ENCODE results near the gene AP3S2. TPM values are rescaled to one million over a fixed set of nuclear protein-coding genes. Genes with fewer than 3 reads are reported as not detected.
"Not testable (repeated sequence)": the region's sequence is repeated elsewhere in the genome, so short reads cannot be mapped to it uniquely, and the experiment has no call there.

The AP3S2 gene
- total RNA-seq, 2 donors from 2014 or later = 54.0 to 59.3 TPM

- intact Hi-C loops (cut with DNase I, micrococcal nuclease) = no loop called here
- ATAC-seq = no peak
These were observed 13.5 kb upstream of the AP3S2 start for GRCh38 chr15:89907289-89907688.

DNA sequence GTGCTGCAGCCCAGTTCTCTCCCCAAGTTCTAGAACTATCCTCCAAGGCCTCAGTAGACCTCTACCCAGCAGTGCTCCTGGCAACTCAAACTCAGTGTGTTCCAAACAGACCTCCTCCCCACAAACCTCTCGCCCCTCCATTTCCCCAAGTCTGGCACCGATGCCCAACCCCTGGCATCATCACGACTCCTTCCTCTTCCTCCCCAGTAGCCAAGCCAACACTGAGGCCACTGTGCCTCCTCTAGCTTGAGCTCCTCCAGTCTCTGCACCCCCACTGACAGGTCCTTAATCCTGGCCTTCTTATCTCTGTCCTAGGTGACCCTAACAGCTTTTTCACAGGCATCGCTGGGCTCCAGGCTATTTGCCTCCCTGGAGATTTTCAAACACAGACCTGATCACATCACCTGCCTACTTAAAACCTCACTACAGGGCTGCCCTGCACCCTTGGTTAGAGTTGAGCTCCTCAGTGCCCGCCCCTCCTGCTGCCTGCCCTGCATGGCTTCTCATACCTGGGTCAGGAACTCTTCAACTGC lies 12.1 kb upstream of the AP3S2 start:
- intact Hi-C loops (cut with DNase I, micrococcal nuclease) = no loop called here
- ATAC-seq = no peak
- no peak for DNase-seq

More at GRCh38 chr15:89907289-89907688, 13.5 kb upstream of the AP3S2 start:
- no peak for DNase-seq

GRCh38 chr15:89904519-89904918 lies 10.7 kb upstream of the AP3S2 start:
- ATAC-seq (peak; percentile 49), DNase-seq (no peak)
- intact Hi-C loops (cut with DNase I, micrococcal nuclease) = no loop called here

GRCh38 chr15:89903858-89904130 lies 10.0 kb upstream of the AP3S2 start:
- intact Hi-C loops (cut with DNase I, micrococcal nuclease) = no loop called here
- ATAC-seq (no peak), DNase-seq (no peak)

GRCh38 chr15:89903015-89903857 lies 9.4 kb upstream of the AP3S2 start:
- DNase-seq = no peak
- no peak for ATAC-seq
- intact Hi-C loops (cut with DNase I, micrococcal nuclease) = no loop called here

GRCh38 chr15:89900849-89901248 lies 7.1 kb upstream of the AP3S2 start:
- no peak for ATAC-seq
- intact Hi-C loops (cut with DNase I, micrococcal nuclease) = no loop called here

DNA sequence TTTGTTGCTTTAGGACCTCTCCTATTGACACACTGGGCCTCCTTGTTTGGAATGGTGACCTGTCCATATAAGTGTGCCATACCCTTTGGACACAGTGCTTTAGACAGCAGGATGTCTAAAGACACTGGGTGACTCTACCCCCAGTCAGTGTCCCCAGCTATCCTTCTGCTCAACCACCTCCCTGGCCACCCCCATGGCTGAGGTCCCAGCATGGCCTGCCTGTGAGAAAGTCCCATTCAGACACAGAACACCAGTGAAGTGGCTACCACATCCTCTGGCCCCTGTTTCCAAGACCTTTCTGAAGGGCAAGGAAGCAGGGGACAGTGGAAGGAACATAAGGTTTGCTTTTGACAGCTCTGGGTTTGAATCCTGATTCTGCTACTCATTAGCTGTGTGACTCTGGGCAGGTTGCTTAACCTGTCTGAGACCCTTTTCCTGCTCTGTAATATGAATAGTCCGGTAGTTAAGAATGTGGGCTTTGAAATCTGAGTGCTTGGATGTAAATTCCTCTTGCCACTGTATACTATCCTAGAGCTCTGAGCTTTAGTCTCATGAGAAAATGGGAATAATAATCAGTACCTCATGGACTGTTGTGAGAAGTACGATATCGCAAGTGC lies 6.3 kb upstream of the AP3S2 start:
- intact Hi-C loops (cut with DNase I, micrococcal nuclease) = loop anchor here in 1 of 2 donors (10.0 kb wide), 1 partner anchor 175 kb away; no protein-coding TSS in a partner anchor
- DNase-seq = no peak
- peak; percentile 21 for ATAC-seq

More at GRCh38 chr15:89900849-89901248, 7.1 kb upstream of the AP3S2 start:
- DNase-seq = no peak

DNA sequence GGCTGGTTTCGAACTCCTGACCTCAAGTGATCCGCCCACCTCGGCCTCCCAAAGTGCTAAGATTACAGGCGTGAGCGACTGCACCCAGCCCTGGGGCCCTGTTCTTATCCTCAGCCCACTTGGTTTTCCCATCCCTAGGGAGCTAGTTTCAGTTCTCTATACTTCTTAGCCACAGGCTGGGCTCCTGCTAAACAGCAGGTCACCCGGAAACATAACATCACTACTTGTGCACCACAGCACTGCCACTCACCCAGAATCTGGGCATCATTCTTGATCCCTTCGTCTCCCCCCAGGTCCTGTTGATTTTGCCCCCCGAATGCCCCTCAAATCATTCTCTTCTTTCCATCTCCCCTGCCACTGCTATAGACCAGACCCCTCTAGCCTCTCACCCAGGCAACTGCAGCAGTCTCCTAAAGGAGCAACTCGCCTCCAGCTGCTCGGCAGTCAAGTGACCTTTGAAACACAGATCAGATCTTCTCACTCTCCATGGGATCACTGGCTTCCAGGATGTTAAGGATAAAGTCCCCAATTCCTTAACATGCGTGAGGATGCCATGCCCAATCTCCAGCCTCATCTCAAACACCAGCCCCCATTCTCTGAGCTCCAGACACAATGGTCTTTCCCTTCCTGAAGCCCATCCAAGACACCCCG lies 5.6 kb upstream of the AP3S2 start:
- DNase-seq = no peak
- intact Hi-C loops (cut with DNase I, micrococcal nuclease) = loop anchor here in 1 of 2 donors (10.0 kb wide), 1 partner anchor 175 kb away; no protein-coding TSS in a partner anchor
- peak; percentile 51 for ATAC-seq

DNA sequence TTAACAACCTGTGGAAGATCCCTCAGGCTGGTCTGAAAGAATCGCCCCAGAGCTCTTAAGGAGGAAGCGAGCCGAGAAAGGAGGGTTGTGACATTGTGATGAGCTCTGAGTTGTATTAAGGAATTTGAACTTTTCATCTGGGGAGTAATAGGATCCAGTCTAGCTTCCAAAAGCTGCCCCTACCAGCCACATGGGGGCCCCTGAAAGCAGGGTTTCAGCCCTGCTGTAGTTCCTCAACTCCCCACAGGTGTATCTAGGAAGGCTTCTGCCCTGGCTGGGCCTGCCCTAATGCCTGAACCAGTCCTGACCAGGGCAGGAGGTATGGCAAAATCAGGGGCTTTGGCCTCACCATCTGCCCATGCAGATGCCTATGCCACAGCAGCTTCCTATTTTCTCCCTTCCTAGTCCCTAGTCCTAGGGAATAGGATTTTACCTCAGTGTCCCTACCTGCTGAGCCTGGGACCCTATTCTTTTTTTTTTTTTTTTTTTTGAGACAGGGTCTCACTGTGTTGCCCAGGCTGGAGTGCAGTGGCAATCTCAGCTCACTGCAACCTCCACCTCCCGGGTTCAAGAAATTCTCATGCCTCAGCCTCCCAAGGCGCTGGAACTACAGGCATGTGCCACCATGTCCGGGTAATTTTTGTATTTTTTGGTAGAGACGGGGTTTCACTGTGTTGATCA lies 5.0 kb upstream of the AP3S2 start:
- ATAC-seq (peak; percentile 57), DNase-seq (peak in 1 of 2 donors; percentile 55)
- intact Hi-C loops (cut with DNase I, micrococcal nuclease) = loop anchor here in 1 of 2 donors (10.0 kb wide), 1 partner anchor 176 kb away; no protein-coding TSS in a partner anchor

- DNase-seq (no peak), ATAC-seq (no peak)
- intact Hi-C loops (cut with DNase I, micrococcal nuclease) = loop anchor here in 1 of 2 donors (10.0 kb wide), 1 partner anchor 177 kb away; no protein-coding TSS in a partner anchor
These were observed 4.4 kb upstream of the AP3S2 start for GRCh38 chr15:89898146-89898545.

DNA sequence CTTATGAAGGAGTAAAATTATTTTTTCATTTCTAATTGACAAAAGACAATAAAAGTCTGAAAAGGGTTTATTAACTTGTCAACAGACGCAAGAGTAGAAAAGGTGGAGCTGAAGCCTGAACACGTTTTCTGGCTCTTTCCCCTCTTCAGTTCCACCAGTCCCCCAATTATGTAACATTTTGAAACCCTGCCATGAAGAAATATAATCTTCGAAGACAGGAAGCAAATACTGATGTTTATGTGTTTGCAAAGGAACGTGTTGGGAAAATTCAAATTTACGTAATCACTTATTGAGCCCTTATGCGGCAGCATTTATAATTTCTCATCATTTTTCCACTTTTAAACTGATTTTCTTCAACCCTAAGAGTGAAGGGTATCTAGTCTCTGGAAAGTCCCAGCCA lies 767 bp downstream of the AP3S2 start:
- DNase-seq (no peak), ATAC-seq (no peak)
- intact Hi-C loops (cut with DNase I, micrococcal nuclease) = loop anchor here in 1 of 2 donors (10.0 kb wide), 1 partner anchor 182 kb away; no protein-coding TSS in a partner anchor

DNA sequence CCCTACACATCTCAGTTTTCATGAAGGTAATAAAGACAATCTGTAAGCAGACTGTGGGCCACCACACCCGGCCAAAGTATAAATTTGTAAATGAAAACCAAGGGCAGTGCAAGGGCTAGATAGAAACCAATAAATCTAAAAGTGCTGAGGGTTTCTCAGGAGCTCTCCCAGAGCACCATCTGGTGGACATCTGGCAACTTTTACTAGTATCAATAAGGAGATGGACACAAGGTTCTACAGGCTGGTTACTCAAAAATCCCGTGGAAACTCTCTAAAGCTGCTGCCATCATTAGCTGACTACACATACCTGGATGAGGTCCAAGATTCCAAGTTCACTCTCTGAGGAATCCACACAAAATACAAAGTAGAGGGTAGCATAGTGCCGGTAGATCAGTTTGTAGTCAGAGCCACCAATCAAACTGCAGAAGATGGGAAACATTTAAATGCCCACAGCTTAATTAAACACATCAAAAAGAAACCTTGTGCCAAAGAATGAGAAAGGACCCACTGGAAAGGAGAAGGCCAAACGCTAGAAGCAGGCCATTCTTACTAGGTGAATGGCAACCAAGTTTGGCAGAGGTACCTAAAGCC lies 5.5 kb downstream of the AP3S2 start:
- intact Hi-C loops (cut with DNase I, micrococcal nuclease) = no loop called here
- ATAC-seq (peak; percentile 90), DNase-seq (peak in 1 of 2 donors; percentile 48)

DNA sequence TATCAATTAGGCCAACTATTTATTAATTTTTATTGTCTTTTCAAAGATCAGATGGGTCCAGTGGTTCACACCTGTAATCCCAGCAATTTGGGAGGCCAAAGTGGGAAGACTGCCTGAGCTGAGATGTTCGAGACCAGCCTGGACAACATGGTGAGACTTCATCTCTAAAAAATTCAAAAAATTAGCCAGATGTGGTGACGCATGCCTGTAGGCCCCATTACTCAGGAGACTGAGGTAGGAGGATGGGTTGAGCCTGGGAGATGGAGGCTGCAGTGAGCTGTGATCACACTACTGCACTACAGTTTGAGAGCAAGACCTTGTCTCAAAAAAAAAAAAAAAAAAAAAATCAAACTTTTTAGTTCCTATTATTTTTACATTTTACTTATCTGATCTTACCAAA lies 8.2 kb downstream of the AP3S2 start:
- intact Hi-C loops (cut with DNase I, micrococcal nuclease) = no loop called here
- ATAC-seq = no peak

GRCh38 chr15:89885179-89885578 lies 8.6 kb downstream of the AP3S2 start:
- intact Hi-C loops (cut with DNase I, micrococcal nuclease); DNase-seq; ATAC-seq: not testable (repeated sequence)

More for the DNA sequence above, 8.2 kb downstream of the AP3S2 start:
- DNase-seq = no peak

DNA sequence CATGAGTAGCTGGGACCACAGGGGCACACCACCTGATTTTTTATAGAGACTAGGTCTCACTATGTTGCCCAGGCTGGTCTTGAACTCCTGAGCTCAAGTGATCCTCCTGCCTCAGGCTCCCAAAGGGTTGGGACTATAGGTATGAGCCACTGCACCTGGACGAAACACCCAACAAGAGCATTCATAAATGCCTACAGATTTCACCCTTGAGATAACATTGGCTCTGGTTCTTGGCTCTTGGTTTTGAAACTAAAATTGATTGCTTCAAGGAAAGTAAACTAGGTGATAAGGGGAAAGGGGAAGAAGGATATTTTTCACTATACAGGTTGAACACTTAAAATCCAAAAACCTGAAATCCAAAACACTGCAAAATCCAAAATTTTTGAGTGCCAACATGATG lies 10.3 kb downstream of the AP3S2 start:
- ATAC-seq (no peak), DNase-seq (no peak)
- intact Hi-C loops (cut with DNase I, micrococcal nuclease) = no loop called here

DNA sequence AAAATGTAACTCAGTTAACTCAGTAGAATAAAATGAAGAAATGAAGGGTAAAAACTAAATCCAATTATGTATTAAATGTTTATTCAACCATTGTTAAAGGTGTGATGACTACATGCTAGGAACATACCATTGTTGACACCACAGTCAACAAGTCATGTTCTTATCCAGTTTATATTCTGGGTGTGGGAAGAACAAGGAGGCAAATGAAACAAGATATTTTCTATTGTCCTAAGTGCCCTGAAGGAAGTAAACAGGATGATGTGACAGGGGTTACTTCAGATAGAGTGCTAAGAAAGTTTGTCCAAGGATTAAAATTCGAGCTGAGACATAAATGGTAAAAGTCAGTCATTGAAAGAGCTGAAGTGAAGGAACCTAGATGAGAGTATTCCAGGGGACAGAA lies 13.1 kb downstream of the AP3S2 start:
- intact Hi-C loops (cut with DNase I, micrococcal nuclease) = no loop called here
- DNase-seq (no peak), ATAC-seq (peak; percentile 27)

GRCh38 chr15:89878323-89878722 lies 15.5 kb downstream of the AP3S2 start:
- ATAC-seq (no peak), DNase-seq (no peak)
- intact Hi-C loops (cut with DNase I, micrococcal nuclease) = loop anchor here in 1 of 2 donors (10.0 kb wide), 1 partner anchor 124 kb away; the partner anchor contains the start of gene MESP1

DNA sequence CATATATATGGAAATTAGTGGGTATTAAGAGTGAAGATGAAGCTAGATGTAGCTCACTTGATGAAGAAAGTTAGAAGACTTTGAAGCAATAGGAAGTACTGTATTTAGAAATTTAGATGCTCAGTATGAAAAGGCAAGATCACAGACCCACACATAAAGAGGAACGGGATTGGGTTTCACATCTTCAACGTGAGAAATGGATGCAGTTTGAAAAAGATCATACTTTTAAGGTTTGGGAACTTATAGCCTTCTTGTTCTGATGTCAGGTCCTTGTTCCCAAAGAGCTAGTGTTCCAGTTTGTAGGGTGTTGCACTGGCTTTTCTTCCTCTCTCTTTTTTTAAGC lies 16.7 kb downstream of the AP3S2 start:
- ATAC-seq (no peak), DNase-seq (no peak)
- intact Hi-C loops (cut with DNase I, micrococcal nuclease) = loop anchor here in 1 of 2 donors (10.0 kb wide), 1 partner anchor 122 kb away; the partner anchor contains the start of gene MESP1

All from left colon (tissue), 2 donors.